Stimulated activated CD4-positive, alpha-beta T cell treated with anti-CD3 and anti-CD28 coated beads, Interleukin-15, amount 100 ng/mL, for 48 hours (primary cell): ENCODE data around the gene MYADML2.

ENCODE experiments used
- DNase-seq, 2 donors: peaks; one replicate each; pipeline ENCODE4 v3.0.0-alpha.2; 2020; ENCODE audit warnings: low read depth in 2 of 2

MYADML2 gene

DNA sequence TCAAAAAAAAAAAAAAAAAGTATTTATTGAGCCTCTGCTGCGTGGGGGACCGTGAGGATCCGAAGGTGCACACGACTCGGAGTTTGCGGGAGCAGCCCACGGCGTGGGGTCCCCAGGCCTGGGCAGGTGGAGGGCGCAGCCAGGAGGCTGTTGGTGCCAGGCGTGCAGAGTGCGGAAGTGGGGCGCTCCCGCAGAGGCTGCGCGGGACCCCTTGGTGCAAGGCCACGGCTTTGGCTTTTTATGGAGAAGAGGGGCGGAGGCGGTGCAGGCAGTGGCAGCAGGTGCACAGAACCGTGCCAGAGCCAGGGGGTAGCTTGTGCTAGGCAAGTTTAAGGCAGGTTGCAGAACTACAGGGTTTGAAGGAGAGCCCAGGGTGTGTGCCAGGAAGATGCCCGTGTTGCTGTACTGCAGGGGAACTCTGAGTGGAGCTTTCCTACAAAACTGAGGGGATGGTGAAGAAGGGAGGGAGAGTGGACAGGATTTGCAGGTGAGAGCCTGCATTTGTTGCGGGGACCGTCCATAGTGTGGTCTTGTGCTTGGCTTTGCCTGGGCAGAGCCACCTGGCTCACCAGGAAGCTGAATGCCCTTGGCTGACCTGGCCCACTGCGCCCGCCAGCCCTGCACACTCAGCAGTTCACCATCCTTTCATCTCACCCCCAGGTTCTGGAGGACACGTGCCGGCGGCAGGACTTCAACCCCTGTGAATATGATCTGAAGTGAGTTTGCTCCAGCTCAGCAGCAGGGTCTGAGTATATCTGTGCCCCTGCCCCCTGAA lies 31.7 kb upstream of the MYADML2 start:
- DNase-seq, result no peak

DNA sequence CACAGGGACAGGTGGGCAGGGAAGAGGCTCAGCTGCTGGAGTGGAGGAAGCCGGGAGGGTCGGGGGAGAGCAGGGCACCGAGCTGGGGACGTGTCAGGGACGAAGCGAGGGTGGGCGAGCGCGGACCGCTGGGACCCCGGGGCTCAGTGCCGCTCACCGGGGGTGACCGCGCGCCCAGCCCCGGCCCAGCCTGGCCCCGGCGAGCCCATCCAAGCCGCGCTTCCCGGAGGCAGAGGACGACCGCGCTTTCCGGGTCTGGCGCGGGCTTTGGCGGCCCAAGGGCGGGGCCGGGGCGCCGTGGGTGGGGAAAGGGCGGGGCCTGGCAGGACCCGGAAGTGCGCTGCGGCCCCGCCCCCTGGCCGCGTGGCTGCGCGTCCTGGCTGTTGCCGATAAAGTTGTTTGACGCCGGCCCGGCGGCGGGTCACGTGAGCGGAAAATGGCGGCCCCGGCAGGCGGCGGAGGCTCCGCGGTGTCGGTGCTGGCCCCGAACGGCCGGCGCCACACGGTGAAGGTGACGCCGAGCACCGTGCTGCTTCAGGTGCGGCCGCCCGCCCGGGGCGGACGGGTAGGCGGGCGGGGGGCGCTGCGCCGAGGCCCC lies 30.3 kb upstream of the MYADML2 start, which contains the start of gene ASPSCR1:
Gene ASPSCR1, plus strand, starts transcription at position 419 of the 598 bp plus-strand sequence. Its CDS starts 18 bp downstream, at position 437.
- DNase-seq, result peak; percentile 82 to 86

DNA sequence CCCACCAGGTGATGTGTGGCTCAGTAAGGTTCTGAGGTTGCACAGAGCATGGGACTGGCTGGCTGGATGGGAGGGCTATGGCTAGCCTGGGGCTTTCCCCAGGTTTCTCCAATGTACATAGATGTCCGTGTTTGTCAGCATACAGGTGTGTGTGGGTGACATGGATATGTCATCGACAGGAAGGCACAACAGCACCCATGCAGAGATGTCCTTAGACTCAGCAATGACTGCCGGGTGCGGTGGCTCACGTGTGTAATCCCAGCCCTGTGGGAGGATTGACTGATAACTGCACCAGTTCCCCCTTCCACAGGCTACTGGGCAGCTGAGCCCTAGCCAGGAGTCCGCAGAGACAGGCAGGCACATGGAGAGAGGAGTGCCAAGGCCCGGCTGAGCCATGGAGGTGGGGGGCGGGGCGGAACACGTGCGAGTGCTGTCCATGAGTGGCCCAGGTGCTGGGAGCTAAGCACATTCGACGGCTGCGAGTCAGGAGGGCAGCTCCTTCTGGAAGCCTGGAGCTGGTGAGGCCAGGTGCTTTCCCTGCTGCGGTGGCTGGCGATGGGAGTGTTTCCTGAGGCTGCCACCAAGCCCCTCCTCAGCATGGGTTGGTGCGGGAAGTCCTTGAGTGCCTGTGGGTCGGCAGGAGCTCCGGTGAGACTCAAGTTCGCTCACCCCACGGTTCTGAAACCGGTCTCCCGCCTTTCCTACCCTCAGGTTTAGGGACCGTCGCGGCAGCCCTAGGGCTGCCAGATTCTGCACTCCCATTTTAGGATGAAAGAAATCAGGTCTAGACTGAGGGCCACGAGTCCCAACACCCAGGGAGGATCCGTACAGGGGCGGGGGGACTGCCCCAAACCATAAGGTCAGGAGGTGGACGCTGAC lies 29.5 kb upstream of the MYADML2 start:
- peak in 1 of 2 donors; percentile 35 for DNase-seq

- no peak for DNase-seq
These were observed 26.4 kb upstream of the MYADML2 start for GRCh38 chr17:81973432-81973831.

GRCh38 chr17:81968850-81969812 lies 22.1 kb upstream of the MYADML2 start:
- DNase-seq, result no peak

- no peak for DNase-seq
These were observed 21.3 kb upstream of the MYADML2 start for GRCh38 chr17:81968396-81968745.

DNA sequence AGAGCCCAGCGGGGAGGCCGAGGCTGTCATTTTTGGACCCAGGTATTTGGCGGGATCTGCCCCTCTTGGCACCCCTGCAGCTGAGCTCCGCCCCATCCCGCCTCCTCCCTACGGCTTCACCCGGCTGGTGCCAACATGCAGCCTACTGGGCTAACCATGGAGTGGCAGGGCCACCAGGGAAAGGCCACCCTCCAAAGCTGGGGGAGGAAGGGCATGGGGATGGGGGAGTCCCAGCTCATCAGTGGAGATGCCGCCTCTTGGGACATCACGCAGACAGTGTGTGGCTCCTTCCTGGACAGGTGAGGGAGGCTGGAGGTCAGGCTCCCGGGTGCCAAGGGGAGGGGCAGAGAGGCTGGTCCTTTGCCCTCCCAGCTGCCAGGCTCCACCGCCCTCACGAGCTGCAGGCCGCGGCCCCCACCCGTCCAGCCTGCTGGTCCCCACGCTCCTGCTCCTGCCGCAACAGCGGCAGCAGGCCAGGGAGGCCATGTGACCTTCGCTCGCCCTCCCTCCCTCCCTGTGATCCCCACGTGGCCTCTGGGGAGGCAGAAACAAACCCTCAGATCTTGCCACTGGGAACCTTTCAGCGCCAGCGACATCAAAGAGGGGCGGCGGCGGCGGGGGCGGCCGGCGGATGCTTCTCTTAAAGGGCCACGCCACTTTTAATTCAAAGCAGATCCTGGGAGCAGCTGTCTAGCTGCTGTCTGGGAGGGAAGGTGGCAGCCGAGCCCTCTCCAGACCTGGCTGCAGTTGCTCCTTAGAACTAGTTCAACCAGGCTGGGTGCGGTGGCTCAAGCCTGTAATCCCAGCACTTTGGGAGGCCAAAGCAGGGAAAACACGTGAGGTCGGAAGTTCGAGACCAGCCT lies 20.7 kb upstream of the MYADML2 start:
- DNase-seq, result peak; percentile 81 to 87

GRCh38 chr17:81967244-81967532 lies 20.2 kb upstream of the MYADML2 start:
- DNase-seq, result no peak

DNA sequence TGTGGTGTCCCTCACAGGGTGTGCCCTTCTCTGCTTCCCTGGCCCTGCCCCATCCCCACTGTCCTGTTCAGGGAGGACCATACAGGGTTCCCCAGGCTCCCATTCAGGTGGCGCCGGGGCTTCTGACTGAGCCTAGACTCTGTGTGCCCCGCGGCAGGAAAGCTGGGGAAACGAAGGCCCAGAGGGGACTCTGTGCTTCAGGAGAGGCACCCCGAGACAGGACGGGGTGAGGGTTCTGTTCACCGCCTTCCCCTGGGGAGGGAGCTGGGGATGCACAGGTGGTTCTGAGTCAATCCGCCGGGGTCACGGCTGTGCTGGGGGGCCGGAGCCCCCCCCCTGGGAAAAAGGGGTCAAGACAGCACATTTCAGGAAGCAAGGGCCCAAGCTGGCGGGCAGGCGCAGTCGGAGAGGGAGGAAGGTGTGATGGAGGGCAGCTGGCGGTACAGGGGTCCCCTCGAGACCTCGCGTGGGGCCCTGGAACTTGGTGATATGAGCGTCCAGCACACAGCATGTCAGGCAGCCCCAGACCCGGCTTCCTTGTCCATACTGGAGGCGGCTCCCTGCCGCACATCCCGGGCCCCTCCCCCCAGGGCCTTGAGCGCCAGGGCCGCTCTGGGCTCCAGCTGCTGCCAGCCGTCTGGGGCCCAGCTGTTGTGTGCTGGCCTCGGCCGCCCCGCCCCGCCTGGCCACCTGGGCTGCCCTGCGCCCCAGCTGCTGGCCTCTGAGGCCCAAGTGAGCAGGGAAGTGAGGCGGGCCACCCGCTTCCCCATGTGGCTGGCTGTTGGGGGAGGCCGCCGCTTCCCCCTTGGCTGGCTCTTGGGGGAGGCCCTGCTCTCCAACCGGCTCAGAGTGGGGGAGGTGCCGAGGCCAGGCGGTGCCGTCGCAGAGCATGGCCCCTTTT lies 19.6 kb upstream of the MYADML2 start:
- DNase-seq, result no peak

DNA sequence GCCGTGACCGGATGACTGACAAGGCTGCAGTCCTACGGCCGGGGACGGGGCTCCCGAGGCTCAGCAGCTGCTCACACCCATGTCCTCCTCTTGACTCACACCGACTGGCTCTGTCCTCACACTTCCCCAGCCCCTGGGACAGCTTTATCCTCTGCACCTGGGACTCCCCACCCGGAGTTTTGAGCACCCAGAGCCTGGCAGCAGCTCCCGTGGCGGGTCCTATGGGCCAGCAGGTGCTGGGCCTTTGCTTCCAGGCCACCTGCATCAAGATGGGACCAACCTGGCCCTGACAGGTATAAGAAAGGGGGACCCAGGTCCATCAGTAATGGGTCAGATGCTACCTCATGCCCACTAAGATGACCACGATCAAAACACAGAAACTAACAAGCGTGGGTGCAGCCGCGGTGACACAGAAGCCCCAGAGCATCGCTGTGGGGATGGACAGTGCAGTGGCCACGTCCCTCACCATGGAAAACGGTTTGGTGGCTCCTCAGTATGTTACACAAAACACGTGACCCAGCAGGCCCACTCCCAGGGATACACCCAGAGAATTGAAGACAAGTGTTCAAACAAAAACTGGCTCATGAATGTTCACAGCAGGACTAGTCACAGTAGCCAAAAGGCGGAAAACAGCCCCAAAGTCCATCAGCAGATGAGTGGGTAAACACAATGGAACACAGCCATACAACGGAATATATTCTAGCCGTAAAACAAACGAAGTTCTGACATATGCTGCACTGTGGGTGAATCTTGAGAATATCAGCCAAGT lies 17.2 kb upstream of the MYADML2 start:
- no peak for DNase-seq

- DNase-seq, result no peak
These were observed 15.7 kb upstream of the MYADML2 start for GRCh38 chr17:81962499-81963441.

DNA sequence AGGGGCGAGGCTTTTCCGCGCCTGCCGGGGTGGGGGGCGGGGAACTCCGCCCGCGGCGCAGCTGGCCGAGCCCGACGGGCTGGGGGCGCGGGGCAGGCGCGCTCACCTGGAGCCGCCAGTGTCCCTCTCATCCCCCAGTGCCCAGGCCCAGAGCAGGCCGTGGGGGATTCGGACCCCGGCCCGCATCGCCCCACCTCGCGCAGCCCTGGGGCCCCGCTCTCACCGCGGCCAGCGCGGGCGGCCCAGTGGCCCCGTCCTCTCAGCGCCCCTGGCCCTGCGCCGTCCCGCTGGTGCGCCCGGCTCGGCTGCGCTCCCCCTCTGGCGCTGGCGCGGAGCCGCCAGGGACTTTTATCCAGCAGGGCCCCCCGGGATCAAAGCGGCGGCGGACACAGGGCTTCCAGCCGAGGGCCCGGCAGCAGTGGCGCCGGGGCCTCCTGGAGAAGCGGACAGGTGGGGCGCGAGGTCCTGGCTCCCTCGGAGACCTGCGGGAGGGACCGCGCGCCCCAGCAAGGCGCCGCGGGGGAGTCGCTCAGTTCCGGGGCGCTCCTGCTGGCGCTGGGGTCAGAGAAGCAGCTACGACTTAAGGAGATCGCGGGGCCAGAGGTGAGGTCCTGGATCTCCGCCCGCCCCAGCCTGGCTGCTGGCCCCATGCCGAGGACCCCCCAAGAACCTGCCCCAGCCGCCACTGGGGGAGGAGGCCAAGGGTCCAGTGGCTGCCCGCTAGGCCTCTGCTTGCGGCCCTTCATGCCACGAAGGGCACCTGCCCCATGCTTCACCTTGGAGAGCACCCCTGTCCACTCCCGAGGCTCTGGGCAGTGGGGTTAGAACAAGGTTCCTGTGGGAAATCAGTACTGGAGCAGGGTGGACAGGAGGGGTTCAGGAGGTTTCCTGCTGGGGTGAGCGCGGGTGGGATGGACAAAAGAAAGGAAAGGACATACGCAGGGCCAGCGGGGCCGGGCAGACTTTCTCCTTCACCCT lies 14.8 kb upstream of the MYADML2 start:
- DNase-seq, result no peak

DNA sequence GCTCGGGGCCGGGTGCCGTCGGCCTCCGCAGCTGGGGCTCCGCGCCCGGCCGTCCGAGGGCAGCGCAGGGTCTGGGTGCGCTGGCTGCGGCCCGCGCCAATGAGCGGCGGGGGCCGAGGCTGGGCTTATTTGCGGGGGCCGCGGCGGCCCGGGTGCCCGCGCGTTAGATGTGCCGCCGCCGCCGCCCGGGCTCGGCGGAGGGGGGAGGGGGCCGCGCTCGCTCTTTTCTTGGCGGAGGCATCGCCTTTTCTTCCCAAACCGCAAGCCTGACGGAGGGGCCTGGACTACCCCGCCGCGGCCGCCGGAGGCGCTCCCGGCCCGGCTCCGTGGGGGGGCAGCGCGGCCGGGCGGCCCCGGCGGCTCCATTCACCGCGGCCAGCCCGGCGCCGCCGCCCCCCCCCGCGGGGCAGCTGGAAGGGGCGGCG lies 14.1 kb upstream of the MYADML2 start, which contains the start of gene NOTUM:
Gene NOTUM, minus strand, starts transcription at position 101 of the 425 bp plus-strand sequence. CDS start 278 bp downstream, outside the sequence.
- DNase-seq, result no peak

- DNase-seq, result no peak
These were observed 13.3 kb upstream of the MYADML2 start for GRCh38 chr17:81960130-81960958.
